Osteoblast (primary cell): ENCODE results near the gene FXYD5. TPM values are rescaled to one million over a fixed set of nuclear protein-coding genes. Genes with fewer than 3 reads are reported as not detected.

Source experiments
- DNase-seq: peaks from one replicate; pipeline ENCODE4 v3.0.0; 2011; ENCODE audit warnings: low spot score, mixed read lengths; ENCODE audit not compliant: insufficient read length; ENCODE audit errors: missing footprints
- H2AFZ ChIP-seq: 2 replicates; pipeline ENCODE4 v1.6.0; 2011; ENCODE audit warnings: mild to moderate bottlenecking, low read length
- H3K27ac ChIP-seq: 2 replicates; pipeline ENCODE4 v1.5.1; 2011; ENCODE audit warnings: mild to moderate bottlenecking, low read depth, low read length, moderate library complexity
- H3K27me3 ChIP-seq: 2 replicates; pipeline ENCODE4 v1.6.0; 2012; ENCODE audit warnings: mild to moderate bottlenecking, control low read depth, inconsistent platforms, low read length, moderate library complexity; ENCODE audit not compliant: insufficient read depth
- H3K36me3 ChIP-seq: 2 replicates; pipeline ENCODE4 v1.5.1; 2011; ENCODE audit warnings: mild to moderate bottlenecking, low read length, control low read depth, moderate library complexity; ENCODE audit not compliant: insufficient read depth
- H3K4me1 ChIP-seq: 2 replicates; pipeline ENCODE4 v1.5.1; 2011; ENCODE audit warnings: mild to moderate bottlenecking, low read length, control low read depth, moderate library complexity; ENCODE audit not compliant: insufficient read depth
- H3K4me2 ChIP-seq: 2 replicates; pipeline ENCODE4 v1.6.0; 2011; ENCODE audit warnings: mild to moderate bottlenecking, low read length; ENCODE audit not compliant: insufficient read depth
- H3K4me3 ChIP-seq: fragments of 200-600 bp; sonication (generic); 3 replicates; pipeline ENCODE4 v1.5.1; 2012; ENCODE audit warnings: mild to moderate bottlenecking, low read length, inconsistent platforms; ENCODE audit not compliant: insufficient read depth
- H3K79me2 ChIP-seq: 2 replicates; pipeline ENCODE4 v1.6.0; 2012; ENCODE audit warnings: mild to moderate bottlenecking, low read length, control low read depth, inconsistent platforms; ENCODE audit not compliant: insufficient read depth
- H3K9me3 ChIP-seq: 2 replicates; pipeline ENCODE4 v1.5.1; 2011; ENCODE audit warnings: low read depth, low read length, control low read depth
- H4K20me1 ChIP-seq: 2 replicates; pipeline ENCODE4 v1.6.0; 2012; ENCODE audit warnings: mild to moderate bottlenecking, low read length, control low read depth; ENCODE audit not compliant: insufficient read depth
- CTCF ChIP-seq: IDR thresholded peaks from 2 replicates; pipeline ENCODE4 v1.5.1; 2011; ENCODE audit warnings: mild to moderate bottlenecking, low read depth, low read length, moderate library complexity; ENCODE audit errors: extremely low read depth
- total RNA-seq: library from RNA; depleted of rRNA; stranded (reverse); fragments of >200 nt; gene quantifications from 2 replicates; pipeline ENCODE4 v1.2.3, GENCODE V29; 2012

The FXYD5 gene
- total RNA-seq, 1 donor, result 29.0 TPM

GRCh38 chr19:35157431-35157830 lies 2.9 kb downstream of the FXYD5 start:
- Histone ChIP-seq H3K27ac (no peak overlapping the region), H3K36me3 (peaks cover 38% of the 10 kb centered on the region), H3K79me2 (peaks cover 22% of the 10 kb centered on the region), H3K9me3 (no peaks in the 10 kb centered on the region), H3K4me1 (peaks cover 11% of the 10 kb centered on the region), H3K4me3 (no peak overlapping the region), H2AFZ (no peak overlapping the region), H3K27me3 (peaks cover 2% of the 10 kb centered on the region), H3K4me2 (no peak overlapping the region), H4K20me1 (no peaks in the 10 kb centered on the region)
- DNase-seq, result no peak
- no peak for TF ChIP-seq CTCF

- no peak for DNase-seq
- Histone ChIP-seq H3K4me3 (no peak overlapping the region), H3K27ac (no peak overlapping the region), H3K9me3 (peaks cover 8% of the 10 kb centered on the region), H3K79me2 (peaks cover 21% of the 10 kb centered on the region), H3K4me2 (no peak overlapping the region), H3K4me1 (no peaks in the 10 kb centered on the region), H4K20me1 (no peaks in the 10 kb centered on the region), H3K36me3 (peaks cover 58% of the 10 kb centered on the region), H3K27me3 (no peaks in the 10 kb centered on the region), H2AFZ (no peak overlapping the region)
- no peak for TF ChIP-seq CTCF
Observed at GRCh38 chr19:35159606-35160005, 5.1 kb downstream of the FXYD5 start.

- no peak for TF ChIP-seq CTCF
- H3K4me1 ChIP-seq, result no peaks in the 10 kb centered on the region
- H2AFZ ChIP-seq, result no peak overlapping the region
- H4K20me1 ChIP-seq, result no peaks in the 10 kb centered on the region
- DNase-seq, result peak; percentile 5
- H3K36me3 ChIP-seq, result peaks cover 69% of the 10 kb centered on the region
- H3K4me3 ChIP-seq, result no peak overlapping the region
- no peak overlapping the region for H3K4me2 ChIP-seq
- H3K9me3 ChIP-seq, result peaks cover 10% of the 10 kb centered on the region
- no peaks in the 10 kb centered on the region for H3K27me3 ChIP-seq
- no peak overlapping the region for H3K27ac ChIP-seq
- peaks cover 9% of the 10 kb centered on the region for H3K79me2 ChIP-seq
Observed at GRCh38 chr19:35160629-35161433, 6.3 kb downstream of the FXYD5 start.

GRCh38 chr19:35161434-35161743 lies 6.9 kb downstream of the FXYD5 start:
- no peak overlapping the region for H3K4me2 ChIP-seq
- peaks cover 15% of the 10 kb centered on the region for H3K9me3 ChIP-seq
- H3K4me3 ChIP-seq, result no peak overlapping the region
- TF ChIP-seq CTCF, result no peak
- no peaks in the 10 kb centered on the region for H3K4me1 ChIP-seq
- peaks cover 4% of the 10 kb centered on the region for H3K79me2 ChIP-seq
- H3K36me3 ChIP-seq, result peaks cover 74% of the 10 kb centered on the region
- H4K20me1 ChIP-seq, result no peaks in the 10 kb centered on the region
- no peak overlapping the region for H2AFZ ChIP-seq
- H3K27ac ChIP-seq, result no peak overlapping the region
- peak; percentile 32 for DNase-seq
- no peaks in the 10 kb centered on the region for H3K27me3 ChIP-seq
